SKM-1 treated with dmso at 0.1 percent for 144 hours (cell line): ENCODE data around the gene PRR15L.
"Not testable (repeated sequence)": the region's sequence is repeated elsewhere in the genome, so short reads cannot be mapped to it uniquely, and the experiment has no call there.

Experiments
- DNase-seq: peaks from one replicate; lab custom pipeline; 2025; ENCODE audit not compliant: unreplicated experiment; lab: John Stamatoyannopoulos, UW

The PRR15L gene

DNA sequence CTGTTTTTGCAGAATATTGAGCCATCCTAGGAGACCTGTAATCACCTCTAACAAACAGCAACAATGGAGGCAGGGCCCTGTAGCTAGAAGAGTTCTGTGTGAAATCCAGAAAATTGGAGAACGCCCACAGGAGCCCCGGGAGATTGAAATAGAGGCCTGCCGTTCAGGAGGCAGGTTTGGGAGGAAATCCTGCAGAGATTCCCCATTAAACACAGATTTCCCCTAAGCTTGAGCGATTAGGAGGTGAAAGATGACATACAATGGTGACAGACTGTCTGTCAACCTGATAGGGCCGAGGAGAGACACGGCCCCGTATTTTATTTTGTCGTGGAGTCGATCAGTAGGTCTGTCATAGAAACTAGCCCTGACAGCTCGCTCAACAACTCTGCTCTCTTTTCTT is 31.5 kb upstream of the PRR15L start:
- no peak for DNase-seq

DNA sequence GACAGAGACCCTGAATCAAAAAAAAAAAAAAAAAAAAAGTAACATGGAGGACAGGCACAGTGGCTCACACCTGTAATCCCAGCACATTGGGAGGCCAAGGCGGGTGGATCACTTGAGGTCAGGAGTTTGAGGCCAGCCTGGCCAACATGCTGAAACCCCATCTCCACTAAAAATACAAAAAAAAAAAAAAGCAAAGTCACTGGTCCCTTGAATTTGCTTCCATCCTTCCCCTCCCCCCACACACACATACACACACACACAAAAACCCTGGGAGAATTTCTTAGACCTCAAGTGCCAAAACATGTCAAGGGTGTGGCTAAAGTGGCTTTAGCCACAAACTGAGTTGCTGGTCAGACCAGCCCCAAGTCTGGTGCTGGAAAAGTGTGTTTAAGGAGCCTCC is 30.8 kb upstream of the PRR15L start:
- DNase-seq = not testable (repeated sequence)

DNA sequence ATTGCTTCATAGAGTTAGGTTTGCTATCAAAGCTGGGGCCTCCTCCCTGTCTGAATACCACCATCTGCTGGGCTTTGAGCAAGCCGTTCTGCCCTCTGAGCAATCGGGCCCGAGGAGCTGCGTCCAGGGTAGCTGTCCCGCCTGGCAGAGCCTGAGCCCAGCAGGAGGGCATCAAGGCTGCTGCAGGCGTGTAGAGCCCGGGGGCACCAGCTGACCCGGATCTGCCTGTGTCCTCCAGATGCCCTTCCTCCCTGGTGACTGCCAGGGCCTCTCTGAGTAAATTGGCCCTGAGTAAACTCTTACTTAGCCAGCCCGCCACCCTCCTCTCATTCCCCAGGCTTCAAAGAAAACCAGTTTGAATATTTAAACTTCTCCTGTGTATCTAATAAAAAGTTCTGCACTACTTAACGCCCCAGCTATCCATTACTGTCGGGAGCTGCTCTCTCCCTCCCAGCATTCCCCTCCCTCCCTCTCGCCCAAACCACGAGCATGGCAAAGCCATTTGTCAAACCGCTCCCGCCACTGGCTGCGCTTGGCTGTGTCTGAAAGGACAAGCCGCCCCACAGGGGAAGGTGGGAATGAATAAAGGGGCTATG is 29.7 kb upstream of the PRR15L start:
- DNase-seq = no peak

DNA sequence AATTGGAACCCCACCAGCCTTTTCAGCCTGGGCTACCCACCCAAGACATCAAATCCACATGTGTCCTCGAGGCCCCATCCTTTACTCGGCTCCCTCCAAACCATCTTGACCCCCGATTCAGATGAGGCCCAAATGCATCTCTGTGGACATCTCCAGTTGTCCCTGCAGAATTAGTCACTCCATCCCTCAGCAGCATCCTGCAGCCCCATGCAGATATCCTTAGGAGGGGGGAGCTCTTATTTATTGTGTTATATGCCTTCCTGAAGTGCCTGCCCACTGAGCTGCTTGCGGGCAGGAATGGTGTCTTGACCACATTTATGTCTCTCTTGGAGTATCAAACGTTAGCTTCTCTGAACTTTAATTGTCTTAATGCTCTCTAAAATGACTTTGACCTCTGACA is 28.8 kb upstream of the PRR15L start:
- no peak for DNase-seq

DNA sequence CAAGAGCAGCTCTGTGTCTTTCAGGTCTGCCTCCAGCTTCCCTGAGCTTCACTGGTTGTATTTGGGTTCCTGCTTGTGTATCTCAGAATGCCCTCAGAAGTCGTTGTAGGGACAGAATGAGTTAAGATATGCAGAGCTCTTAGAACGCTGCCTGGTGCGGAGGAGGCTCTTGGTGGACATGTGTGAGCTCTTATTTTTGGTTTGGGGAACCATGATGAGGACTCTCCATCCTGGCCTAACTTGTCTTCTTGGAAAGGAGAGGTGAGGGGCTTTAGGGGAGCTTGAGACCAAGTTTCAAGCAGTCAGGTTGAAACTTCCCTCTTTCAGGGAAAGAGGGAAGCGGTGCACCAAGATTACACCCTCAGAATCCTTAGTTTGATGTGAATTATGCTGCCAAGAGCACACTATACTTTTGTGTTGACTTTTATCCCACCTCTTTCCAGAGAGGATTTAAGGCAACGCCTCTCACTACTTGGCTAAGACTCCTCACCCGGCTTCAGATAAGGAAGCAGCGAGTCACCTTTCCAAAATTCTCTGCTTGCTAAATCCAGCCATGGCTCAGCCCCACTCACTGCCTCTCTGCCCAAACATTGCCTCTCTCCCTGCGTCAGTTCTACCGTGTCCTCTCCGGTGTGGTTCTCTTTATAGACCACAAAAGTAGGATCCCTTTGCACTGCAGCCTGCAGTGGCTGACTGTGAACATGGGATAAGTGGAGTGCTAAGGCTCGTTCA is 26.0 kb upstream of the PRR15L start:
- DNase-seq = no peak

DNA sequence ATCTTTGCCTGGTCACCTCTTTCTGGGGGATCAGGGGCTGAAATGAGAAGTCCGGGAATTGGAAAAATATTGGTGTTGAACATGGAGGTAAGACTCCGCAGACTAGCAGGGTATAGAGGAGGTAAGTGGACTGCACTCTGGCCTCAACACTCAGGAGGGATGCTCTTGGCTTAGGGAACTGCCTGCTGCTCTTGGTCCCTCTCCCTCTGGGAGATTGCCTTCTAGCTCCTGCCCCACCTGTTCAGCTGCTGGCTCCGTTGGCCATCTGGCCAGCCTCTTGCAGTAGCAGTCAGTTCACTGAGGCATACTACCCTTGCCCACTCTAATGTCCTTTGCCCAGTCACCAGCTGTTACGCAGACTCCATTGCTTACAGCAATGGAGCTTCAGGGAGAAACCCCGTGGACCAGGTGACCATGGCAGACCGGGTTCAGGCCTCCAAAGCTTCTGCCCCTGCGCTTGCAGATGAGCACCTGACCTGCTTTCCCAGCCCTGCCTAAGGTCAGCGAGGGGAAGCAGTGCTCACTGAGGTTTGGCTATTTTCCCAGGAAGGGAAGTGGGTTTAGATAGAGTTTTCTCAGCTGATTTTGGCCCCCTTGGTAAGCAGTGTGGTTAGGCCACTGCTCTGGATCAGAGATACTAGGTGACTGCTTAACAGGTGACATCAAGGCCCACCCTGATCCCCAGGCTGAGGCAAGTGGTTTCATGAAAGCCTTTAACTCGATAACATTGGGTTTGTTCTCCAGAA is 25.1 kb upstream of the PRR15L start:
- DNase-seq = no peak

DNA sequence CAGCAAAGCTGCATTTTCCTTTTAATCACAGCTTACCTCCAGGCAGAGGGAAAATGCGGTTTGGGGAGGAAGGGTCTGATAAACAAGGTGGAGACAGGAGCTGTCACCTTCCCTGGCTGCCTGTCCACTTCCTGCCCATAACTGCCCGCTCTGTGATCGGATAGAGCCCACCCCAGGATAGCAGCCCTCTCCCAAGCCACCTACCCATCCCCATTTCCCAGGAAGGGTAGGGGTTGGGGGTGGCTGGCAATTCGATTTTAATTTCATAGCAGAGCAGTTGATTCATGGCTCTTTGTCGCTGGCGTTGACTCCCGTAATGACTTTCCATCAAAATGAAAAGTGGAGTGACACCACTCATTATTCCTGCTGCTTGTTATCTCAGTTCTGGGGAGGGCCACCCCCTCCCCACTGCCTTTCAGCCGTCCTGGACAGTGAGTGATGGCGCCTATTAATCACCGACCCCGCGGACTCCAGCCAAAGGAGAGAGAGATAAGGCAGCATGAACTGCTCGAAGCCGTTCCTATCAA is 24.5 kb upstream of the PRR15L start:
- no peak for DNase-seq

DNA sequence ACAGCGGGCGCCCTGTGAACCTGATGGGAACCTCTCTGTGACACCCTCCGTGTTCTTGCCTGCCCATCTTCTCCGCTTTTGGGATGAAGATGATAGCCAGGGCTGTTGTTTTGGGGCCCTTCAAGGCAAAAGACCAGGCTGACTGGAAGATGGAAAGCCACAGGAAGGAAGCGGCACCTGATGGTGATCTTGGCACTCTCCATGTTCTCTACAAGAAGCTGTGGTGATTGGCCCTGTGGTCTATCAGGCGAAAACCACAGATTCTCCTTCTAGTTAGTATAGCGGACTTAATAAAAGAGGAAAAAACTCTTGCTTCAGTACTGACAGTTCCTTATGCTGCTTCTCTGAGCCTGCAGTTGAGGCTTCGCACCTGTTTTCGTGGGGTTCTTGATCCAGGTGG is 23.8 kb upstream of the PRR15L start:
- no peak for DNase-seq

DNA sequence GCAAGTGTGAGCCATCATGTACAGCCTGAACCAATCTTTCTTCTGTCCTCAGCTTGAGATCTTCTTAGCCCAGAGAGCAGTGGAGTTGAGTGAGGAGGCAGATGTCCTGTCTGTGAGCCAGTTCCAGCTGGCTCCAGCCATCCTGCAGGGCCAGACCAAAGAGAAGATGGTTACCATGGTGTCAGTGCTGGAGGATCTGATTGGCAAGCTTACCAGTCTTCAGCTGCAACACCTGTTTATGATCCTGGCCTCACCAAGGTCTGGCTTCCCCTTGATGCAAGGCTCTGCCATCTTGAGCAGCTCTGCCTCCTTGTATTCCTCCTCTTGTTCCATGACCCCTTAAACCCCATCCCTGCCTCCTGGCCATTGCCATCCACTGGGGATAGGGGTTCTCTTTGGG is 22.9 kb upstream of the PRR15L start:
- no peak for DNase-seq

DNA sequence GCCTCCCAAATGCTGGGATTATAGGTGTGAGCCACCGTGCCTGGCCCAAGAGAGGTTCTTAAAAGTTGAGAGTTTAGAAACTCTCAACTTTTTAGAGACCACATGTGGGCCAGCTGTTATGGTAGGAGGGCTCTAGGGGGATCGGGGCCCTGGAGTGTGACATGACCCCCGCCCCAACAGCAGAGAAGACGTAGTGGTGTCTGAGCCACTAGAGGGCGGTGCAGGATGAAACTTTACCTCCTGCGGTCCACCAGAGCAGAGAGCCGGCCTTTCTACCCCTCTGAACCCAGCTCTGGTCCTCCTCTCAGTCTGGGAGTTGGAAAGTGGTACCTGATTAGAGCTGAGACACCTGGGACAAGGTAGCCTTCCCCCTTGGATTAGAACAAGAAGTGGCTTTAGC is 20.6 kb upstream of the PRR15L start:
- peak; percentile 34 for DNase-seq

DNA sequence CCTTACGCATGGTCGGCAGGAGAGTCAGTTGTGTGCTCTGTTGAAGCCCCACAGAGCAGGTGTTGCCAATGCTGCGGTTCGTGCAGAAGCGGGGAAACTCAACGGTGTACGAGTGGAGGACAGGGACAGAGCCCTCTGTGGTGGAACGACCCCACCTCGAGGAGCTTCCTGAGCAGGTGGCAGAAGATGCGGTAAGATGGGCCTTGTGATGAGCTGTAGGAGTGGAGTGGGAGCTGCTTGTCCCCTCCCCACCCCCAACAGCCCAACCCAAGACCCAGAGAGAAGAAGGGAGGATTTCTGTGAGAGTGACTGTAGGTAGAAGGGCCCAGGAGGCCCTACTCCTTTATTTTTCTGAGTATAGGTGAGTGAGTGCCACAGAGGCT is 18.1 kb upstream of the PRR15L start:
- no peak for DNase-seq

DNA sequence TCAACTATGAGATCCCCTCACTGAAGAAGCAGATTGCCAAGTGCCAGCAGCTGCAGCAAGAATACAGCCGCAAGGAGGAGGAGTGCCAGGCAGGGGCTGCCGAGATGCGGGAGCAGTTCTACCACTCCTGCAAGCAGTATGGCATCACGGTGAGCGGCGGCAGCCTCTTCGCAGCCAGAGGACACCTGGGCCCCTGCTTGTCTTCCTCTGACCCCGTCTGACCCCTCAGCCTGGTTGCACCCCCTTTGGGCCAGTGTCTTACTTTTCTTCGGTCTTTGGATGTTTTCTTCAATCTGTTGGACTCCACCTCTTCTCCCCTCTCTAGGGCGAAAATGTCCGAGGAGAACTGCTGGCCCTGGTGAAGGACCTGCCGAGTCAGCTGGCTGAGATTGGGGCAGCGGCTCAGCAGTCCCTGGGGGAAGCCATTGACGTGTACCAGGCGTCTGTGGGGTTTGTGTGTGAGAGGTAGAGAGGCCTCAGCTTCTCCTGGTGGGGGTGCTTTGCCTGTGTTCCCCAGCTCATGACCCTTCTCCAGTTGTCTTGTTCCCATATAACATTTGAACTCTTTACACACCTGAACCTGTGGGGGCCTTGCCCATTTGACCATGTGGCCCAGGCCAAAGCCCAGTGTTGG is 17.6 kb upstream of the PRR15L start:
- no peak for DNase-seq

DNA sequence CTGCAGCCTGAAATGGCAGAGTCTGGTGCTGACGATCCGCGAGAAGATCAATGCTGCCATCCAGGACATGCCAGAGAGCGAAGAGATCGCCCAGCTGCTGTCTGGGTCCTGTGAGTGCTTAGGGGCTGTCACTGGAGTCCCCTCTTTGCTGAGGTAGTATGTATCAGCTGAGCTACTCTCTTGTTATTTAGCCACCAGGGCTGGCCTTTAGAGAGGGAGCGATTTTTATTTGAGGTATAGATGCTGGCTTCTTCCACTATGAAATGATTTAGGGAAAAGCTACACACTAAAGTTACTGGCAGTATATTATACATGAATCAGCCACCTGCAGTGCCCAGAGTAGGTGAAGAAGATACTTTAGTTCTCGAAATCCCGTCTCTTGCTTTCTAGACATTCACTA is 15.9 kb upstream of the PRR15L start:
- DNase-seq = peak; percentile 90

DNA sequence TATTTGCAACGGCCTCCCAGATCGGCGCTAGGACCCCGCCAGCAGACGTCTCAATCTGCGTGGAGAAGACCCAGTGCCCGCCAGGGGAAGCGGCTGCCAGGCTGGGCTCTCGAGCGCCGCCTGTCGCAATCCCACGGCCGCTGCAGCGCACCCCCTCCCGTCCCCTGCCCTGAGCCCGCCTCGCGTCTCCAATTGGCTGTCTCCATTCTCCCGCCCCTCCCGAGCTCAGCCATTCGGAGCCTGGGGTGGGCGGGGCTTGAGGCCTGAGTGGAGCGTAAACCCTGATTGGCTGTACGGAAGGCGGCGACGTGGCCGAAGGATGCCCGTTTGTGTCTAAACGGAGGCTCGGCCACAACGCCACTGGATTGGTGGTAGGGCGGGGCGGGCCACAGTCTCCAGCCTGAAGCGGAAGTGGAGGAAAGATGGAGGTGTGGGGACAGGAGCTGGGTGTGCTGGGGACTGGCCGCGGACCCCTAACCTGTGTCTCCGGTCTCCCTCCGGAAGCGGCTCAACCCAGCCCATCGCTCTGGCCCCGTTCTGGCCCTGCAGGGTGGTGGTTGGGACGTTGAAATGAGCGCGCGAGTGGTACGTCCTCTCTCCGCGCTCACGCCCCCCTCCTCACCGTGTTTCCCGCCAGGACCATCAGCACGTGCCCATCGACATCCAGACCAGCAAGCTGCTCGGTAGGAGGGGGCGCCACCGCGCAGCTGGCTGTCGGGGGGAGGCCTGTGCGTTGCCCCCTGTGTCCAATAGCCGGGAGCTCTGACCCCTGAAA is 13.2 kb upstream of the PRR15L start, which contains the start of gene CDK5RAP3:
CDK5RAP3 (plus strand) TSS at position 389 of the 775 bp plus-strand sequence; CDS start at position 423, 34 bp downstream.
- peak; percentile 99 for DNase-seq

DNA sequence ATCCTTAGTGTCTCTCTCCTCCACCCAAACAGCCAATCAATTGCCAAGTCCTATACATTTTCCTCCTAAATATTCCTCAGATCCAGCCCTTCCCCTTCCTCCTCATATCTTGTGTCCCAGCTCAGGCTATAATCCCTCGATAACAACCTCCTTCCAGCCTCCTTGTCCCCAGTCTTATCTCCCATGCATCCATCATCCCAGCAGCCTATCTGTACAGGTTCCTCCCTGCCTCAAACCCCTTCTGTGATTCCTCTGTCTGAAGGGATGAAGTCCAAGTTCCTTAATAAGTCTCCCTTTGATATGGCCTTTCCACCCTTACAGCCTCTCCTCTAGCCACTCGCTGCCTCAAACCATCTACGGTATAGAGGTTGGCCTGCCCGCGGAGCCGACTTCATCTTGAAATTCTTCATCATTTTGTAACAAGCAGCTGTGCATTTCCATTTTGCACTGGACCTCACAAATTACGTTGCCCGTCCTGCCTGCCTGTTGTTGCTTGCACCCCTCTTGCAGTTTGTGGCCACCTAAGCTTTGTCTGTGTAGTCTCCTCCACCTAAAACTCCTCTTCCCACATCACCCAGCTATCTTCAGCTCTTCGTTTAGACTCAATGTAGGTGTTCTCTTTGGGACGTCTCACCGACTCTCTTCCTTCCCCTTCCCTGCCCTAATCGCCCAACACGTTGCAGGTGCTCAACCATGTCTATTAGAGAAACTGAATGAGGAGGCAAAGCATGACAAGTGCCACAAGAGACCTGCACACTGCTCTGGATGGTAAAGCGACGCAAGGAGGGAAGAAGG is 12.4 kb upstream of the PRR15L start:
- no peak for DNase-seq

DNA sequence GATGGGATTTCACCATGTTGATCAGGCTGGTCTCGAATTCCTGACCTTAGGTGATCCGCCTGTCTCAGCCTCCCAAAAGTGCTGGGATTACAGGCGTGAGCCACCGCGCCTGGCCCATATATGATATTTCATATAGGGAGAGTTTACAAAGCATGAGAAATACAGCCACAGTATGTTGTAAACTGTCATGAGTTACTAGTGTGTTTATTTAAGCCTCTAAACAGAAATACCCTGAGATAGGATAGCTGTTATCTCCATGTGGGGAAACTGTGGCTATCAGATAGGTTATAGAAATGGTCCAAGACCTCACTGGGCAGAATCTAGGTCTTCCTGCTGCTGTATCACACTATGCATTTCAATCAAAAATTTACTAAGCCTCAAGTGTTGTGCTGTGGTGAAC is 11.2 kb upstream of the PRR15L start:
- DNase-seq = no peak

DNA sequence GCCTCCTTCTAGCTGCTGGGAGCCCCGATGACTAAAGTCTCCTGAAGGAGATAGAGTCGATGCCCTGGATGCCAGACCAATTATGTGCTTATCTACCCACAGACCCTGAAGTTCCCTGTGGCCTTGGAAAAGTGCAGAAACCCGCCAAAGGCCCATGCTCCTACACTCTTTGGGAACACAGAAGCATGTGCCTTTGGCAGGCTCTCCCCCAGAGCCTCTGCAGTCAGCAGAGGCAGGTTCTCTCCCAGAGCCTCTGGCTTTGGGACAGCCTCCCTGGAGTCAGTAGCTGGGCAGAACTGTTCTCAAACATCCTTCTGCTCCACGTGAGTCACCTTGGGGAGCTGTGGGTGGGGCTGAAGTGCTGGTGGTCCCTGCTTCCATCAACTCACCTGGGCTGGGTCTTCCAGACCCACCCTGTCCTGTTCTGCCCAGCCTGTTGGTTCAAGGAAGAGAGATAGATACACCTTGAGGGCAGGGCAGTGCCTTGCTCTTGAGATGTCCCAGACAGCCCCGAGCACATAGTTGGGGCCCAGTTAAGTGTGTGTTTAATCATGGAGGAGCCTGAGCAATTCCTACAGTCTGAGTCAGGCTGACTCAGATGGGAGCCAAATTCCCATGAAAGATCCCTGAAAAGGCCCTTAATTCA is 10.0 kb upstream of the PRR15L start:
- DNase-seq = no peak

DNA sequence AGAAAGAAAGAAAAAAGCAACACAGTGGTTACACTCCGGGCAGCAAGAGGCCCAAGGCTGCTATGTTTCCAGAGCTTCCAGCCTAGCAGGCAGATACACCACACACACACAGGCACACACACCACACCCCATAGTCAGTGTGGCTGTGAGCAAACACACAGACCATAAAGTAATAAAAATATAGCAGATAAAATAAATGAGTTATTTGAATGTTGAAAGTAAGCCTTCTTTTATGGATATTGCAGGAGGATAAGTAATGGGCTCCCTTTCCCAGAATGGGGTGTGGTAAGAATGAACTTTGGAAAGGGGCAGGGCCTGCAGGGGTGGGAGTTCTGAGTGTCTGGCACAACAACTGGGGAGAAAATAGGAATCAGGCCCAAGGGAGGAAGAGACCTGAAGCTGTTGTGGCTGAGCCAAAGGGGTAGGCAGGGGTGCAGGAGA is 8.4 kb upstream of the PRR15L start:
- DNase-seq = no peak

DNA sequence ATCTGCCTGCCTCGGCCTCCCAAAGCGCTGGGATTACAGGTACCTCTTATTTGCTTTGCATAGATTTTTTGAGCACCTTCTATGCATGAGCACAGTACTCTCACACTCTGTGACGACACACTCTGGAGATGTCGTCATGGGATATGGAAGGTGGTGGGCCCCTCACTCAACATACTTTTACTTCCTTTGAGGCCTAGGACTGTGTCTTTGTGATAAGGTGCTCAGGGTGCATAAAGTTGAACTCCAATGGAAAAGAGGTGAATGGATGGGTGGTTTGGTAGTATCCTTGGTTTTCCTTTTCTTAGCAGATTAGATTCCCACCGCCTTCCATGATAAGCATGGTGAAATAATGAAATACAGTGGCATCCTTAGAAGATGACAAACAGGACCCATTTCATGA is 7.2 kb upstream of the PRR15L start:
- no peak for DNase-seq
